GM21447 (cell line): ENCODE results near the gene SHANK3.
"Not testable (repeated sequence)": the region's sequence is repeated elsewhere in the genome, so short reads cannot be mapped to it uniquely, and the experiment has no call there.

Experiments used
- ATAC-seq: cut with Tn5 transposase; IDR thresholded peaks from one replicate; pipeline ENCODE4 v1.9.1; 2021; ENCODE audit not compliant: unreplicated experiment

Gene SHANK3

GRCh38 chr22:50672471-50673230, at the start of gene SHANK3:
Gene SHANK3 (plus strand): TSS chr22:50672823.
- ATAC-seq: no peak

GRCh38 chr22:50624347-50625130, 48.1 kb upstream of the SHANK3 start:
- ATAC-seq: no peak

GRCh38 chr22:50625131-50625567, 47.5 kb upstream of the SHANK3 start:
- no peak for ATAC-seq

GRCh38 chr22:50625568-50626313, 46.9 kb upstream of the SHANK3 start:
- ATAC-seq: no peak

GRCh38 chr22:50626314-50626849, 46.2 kb upstream of the SHANK3 start:
- no peak for ATAC-seq

GRCh38 chr22:50626850-50627641, 45.6 kb upstream of the SHANK3 start:
- ATAC-seq: no peak

- ATAC-seq: peak; percentile 58
These were observed 44.7 kb upstream of the SHANK3 start, which contains the start of gene ARSA for GRCh38 chr22:50627642-50628542. Gene ARSA (minus strand): TSS chr22:50628152. CDS start chr22:50627779, 373 bp downstream.

GRCh38 chr22:50628543-50629134, 44.0 kb upstream of the SHANK3 start:
- ATAC-seq: no peak

GRCh38 chr22:50630376-50630775, 42.2 kb upstream of the SHANK3 start:
- ATAC-seq: no peak

- ATAC-seq: no peak
These were observed 39.5 kb upstream of the SHANK3 start for GRCh38 chr22:50633086-50633485.

- no peak for ATAC-seq
These were observed 38.9 kb upstream of the SHANK3 start for GRCh38 chr22:50633771-50634170.

GRCh38 chr22:50635591-50635990, 37.0 kb upstream of the SHANK3 start:
- no peak for ATAC-seq

- ATAC-seq: not testable (repeated sequence)
These were observed 32.3 kb upstream of the SHANK3 start for GRCh38 chr22:50640296-50640695.

- ATAC-seq: no peak
These were observed 31.6 kb upstream of the SHANK3 start for GRCh38 chr22:50640857-50641647.

- no peak for ATAC-seq
These were observed 30.7 kb upstream of the SHANK3 start for GRCh38 chr22:50641696-50642607.

- not testable (repeated sequence) for ATAC-seq
These were observed 29.4 kb upstream of the SHANK3 start for GRCh38 chr22:50643021-50643820.
